Aorta (tissue), 5 donors: ENCODE data around the gene GRM4. TPM values are rescaled to one million over a fixed set of nuclear protein-coding genes. Genes with fewer than 3 reads are reported as not detected.

Experiments used
- ATAC-seq: fragments of 200-7000 bp; cut with Tn5 transposase; one replicate; pipeline ENCODE4 v1.9.1; 2022; ENCODE audit warnings: moderate library complexity; ENCODE audit not compliant: low FRiP score
- DNase-seq, 2 donors: peaks; one replicate each; pipeline ENCODE4 v3.0.0-alpha.2; 2020
- H3K27ac ChIP-seq, 2 donors: one replicate each; pipeline ENCODE4 v1.5.1; 2013; ENCODE audit warnings: low read length in 2 of 2, mild to moderate bottlenecking in 2 of 2, moderate library complexity in 2 of 2, control low read depth in 1 of 2, inconsistent platforms in 1 of 2, low read depth in 1 of 2
- H3K27me3 ChIP-seq, 2 donors: one replicate each; pipeline ENCODE4 v1.6.1; 2013; ENCODE audit warnings: control low read depth in 1 of 2, low read length in 1 of 2, mild to moderate bottlenecking in 1 of 2, moderate library complexity in 1 of 2; ENCODE audit not compliant: insufficient read depth in 2 of 2, control insufficient read depth in 1 of 2
- H3K36me3 ChIP-seq, 2 donors: one replicate each; pipeline ENCODE4 v1.6.1; 2013; ENCODE audit warnings: control low read depth in 1 of 2, low read length in 1 of 2, mild to moderate bottlenecking in 1 of 2; ENCODE audit not compliant: insufficient read depth in 2 of 2, control insufficient read depth in 1 of 2
- H3K4me1 ChIP-seq, 2 donors: one replicate each; pipeline ENCODE4 v1.6.1; 2013; ENCODE audit warnings: low read length in 2 of 2, control low read depth in 1 of 2, mild to moderate bottlenecking in 1 of 2, moderate library complexity in 1 of 2; ENCODE audit not compliant: insufficient read depth in 2 of 2, control insufficient read depth in 1 of 2
- H3K4me3 ChIP-seq, 2 donors: one replicate each; pipeline ENCODE4 v1.5.1; 2013; ENCODE audit warnings: low read length in 2 of 2, control low read depth in 1 of 2, mild to moderate bottlenecking in 1 of 2
- H3K9me3 ChIP-seq: one replicate; pipeline ENCODE4 v1.6.1; 2013; ENCODE audit warnings: mild to moderate bottlenecking, low read length; ENCODE audit not compliant: control insufficient read depth
- WGBS, 2 donors: extraction: QIAGEN DNeasy Blood & Tissue Kit; methylation state at CpG; one replicate each; pipeline ENCODE4 v1.1.7; 2013; 5-methylcytosine and 5-hydroxymethylcytosine counted together
- intact Hi-C, 2 donors: fragments of 100-400 bp; cut with DNase I; formaldehyde crosslinking; loops; one replicate each; pipeline versions ENCODE4 v1.14.2 to v1.15.0; 2022
- polyA plus RNA-seq, 2 donors: library from polyadenylated mRNA; stranded (reverse); fragments of 200-250 nt; gene quantifications; one replicate each; pipeline ENCODE4 v1.2.3, GENCODE V29; 2013
- total RNA-seq, 2 donors: library from RNA; stranded (reverse); fragmentation: NEBNext Ultra II Directional; extraction: Animal tissue kit (Norgen Biotek cat#: 25700); gene quantifications; one replicate each; pipeline ENCODE4 v1.2.1, GENCODE V29; 2021
- donor health status: healthy with polysubstance abuse.
- donor health status: Bipolar disorder and iron deficiency.
- donor health status: DM: no; HTN: no; CAD: no.
- donor health status: DM: no; HTN: no; CAD: no.
- donor health status: DM: yes; HTN: yes; CAD: no.

GRM4 gene
- total and polyA plus RNA-seq, 4 donors, result not detected

DNA sequence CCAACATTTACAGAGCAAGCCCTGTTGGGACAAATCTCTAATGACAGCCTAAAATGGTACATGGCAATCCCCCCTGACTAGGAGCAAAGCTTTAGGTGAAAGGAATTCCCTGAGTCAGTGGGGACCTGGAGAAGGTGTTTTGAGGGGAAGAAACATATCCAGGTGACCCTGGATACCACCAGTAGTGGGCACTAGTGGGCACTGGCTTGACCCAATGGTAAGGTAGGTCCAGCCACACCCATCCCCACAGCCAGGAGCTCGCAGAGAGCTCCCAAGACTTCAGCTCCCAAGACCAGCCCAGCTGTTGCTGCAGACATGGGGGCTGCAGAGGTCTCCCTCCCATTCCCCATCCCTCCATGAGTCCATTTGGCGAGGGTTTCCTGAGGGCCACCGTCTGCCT is 19.5 kb downstream of the GRM4 start:
- H3K9me3 ChIP-seq, result no peaks in the 10 kb centered on the region
- ATAC-seq, result no peak
- H3K36me3 ChIP-seq, result no peaks in the 10 kb centered on the region
- H3K27ac ChIP-seq, result no peak overlapping the region
- no peak for DNase-seq
- H3K4me1 ChIP-seq, result no peaks in the 10 kb centered on the region
- no peak overlapping the region for H3K4me3 ChIP-seq
- no peaks in the 10 kb centered on the region for H3K27me3 ChIP-seq
- intact Hi-C loops, result no loop called here
- WGBS, 2 donors, result 30 to 38% methylated on average over 3 of the region's 3 CpGs

DNA sequence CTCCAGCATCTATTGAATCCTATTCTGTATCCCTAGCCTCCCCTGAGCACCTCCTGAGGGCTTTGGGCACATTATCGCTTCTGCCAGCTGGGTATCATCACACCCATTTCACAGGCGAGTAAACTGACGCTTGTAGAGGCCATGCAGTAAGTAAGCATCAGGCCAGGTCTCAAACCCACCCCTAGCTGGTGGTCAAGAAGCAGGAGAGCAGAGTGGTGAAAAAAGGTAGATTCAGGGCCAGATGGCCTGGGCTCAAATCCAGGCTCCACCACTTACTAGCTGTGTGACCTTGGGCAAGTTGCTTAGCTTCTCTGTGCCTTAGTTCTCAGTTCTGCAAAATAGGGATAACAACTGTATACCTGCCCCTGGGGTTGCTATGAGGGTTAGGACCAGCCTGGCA is 19.9 kb downstream of the GRM4 start:
- no peak overlapping the region for H3K27ac ChIP-seq
- no peaks in the 10 kb centered on the region for H3K36me3 ChIP-seq
- no peaks in the 10 kb centered on the region for H3K27me3 ChIP-seq
- H3K4me1 ChIP-seq, result no peaks in the 10 kb centered on the region
- no peak overlapping the region for H3K4me3 ChIP-seq
- 84 to 91% methylated on average over 3 of the region's 3 CpGs for WGBS, 2 donors
- no peak for ATAC-seq
- intact Hi-C loops, result no loop called here
- no peaks in the 10 kb centered on the region for H3K9me3 ChIP-seq
- DNase-seq, result no peak

DNA sequence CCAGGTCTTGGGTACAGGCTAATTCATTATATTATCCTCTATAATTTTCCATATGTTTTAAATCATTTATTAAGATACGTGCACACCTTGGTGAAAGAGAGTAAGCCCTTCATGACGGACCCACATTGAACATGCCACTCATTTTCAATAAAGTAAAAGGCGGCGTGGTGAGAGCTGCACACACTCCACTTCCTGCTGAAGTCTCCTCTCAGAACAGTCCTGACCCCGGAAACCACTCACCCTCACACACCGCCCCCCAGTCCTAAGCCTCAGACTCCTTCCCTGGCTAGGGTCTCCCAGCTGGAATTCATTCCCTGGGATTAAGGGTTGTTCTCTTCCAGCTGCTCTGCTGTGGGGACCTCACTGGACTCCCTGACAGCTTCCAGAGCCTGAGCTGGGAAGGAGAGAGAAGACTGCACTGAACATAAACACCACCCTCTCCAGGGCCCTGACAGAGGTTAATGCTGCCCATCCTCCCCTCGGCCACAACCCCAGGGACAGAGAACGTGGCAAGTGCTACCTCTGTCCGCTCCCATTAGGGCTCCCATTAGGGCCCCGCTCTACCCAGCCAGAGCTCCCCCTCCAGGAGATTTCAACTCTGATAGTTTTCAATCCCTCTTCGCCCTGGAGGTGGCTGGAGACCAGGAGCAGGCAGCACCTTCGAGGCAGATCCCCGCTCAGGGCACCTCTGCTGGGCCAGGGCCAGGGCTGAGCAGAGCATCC is 24.8 kb downstream of the GRM4 start:
- Histone ChIP-seq H3K4me1 (no peaks in the 10 kb centered on the region), H3K36me3 (no peaks in the 10 kb centered on the region), H3K27ac (no peak overlapping the region), H3K27me3 (no peaks in the 10 kb centered on the region), H3K4me3 (no peak overlapping the region), H3K9me3 (no peaks in the 10 kb centered on the region)
- intact Hi-C loops, result no loop called here
- DNase-seq, result no peak
- no peak for ATAC-seq
- 45 to 46% methylated on average over 13 of the region's 13 CpGs for WGBS, 2 donors

DNA sequence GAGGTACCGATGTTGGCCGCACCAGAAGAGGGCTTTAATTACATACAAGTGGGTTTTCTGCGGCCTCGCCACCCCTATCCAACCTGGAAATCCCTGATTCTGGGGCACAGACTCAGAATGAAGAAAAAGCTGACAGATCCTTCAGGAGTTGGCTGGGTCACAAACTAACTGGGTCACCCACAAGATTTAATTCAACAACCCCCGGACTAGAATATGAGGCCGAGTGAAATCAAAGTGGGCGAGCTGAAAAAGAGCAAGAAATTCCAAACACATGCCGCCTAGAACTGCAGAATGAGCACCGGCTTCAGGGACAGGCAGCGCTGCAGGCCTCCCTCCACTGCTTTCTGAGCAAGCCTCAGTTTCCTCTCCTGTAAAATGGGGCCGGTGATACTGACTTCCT is 30.0 kb downstream of the GRM4 start:
- 87 to 89% methylated on average over 11 of the region's 11 CpGs for whole genome bisulfite sequencing, 2 donors
- Histone ChIP-seq H3K9me3 (no peaks in the 10 kb centered on the region), H3K36me3 (no peaks in the 10 kb centered on the region), H3K4me1 (no peaks in the 10 kb centered on the region), H3K27me3 (no peaks in the 10 kb centered on the region), H3K27ac (no peak overlapping the region), H3K4me3 (no peak overlapping the region)
- DNase-seq (no peak), ATAC-seq (no peak)
- intact Hi-C loops, result no loop called here

DNA sequence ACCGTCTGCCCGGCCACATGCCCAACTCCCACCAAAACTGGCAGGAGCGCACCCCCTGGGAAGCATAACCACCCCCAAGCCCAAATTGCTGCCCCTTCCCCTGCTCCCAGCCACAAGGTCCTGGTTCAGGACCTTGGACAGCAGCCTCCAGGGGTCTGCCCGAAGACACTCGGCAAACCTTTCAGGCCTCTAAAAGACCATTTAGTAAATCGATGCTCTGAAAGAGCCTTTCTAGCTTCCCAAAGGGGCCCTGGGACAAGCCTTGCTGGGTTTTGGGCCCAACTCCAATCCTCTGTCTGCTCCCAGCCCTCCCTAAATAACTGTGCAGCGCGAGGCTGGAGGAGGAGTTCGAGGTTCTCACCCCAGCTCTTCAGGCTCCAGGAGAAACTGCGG is 30.5 kb downstream of the GRM4 start:
- WGBS, 2 donors, result 32 to 33% methylated on average over 10 of the region's 10 CpGs
- Histone ChIP-seq H3K36me3 (no peaks in the 10 kb centered on the region), H3K4me1 (no peaks in the 10 kb centered on the region), H3K4me3 (no peak overlapping the region), H3K27me3 (no peaks in the 10 kb centered on the region), H3K27ac (no peak overlapping the region), H3K9me3 (no peaks in the 10 kb centered on the region)
- DNase-seq, result no peak
- no peak for ATAC-seq
- intact Hi-C loops, result no loop called here

DNA sequence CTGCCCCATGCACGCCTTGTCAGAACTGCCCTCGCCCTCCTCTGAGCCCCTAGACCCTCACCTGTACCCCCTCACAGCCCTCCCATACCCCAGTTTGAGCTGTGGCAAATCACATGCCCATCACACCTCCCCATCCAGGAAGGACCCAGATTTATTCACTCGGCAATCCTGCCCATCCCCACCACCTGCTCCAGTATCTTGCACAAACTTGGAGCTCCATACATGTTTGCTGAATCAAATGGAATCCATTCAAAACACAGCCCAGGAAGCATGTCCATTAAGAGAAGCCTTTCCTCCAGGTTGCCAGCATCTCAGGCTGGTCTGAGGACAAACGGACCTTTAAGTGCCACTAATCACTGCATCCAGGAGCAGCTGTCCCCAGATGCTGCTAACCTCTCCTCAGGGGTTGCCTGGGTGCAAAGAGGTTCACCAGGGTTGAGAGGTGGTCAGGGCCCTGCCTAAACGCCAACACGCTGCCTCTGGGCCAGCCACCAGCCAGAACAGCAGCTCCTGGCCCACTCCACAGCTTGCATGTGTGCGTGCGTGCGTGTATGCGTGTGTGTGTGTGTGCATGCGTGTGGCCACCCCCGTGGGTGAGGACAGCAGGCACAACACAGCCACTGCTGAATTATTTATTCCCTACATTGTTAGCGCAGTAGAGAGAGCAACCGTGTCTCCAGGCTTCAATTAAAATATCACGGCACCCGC is 31.0 kb downstream of the GRM4 start:
- intact Hi-C loops, result no loop called here
- no peaks in the 10 kb centered on the region for H3K9me3 ChIP-seq
- no peak overlapping the region for H3K27ac ChIP-seq
- no peaks in the 10 kb centered on the region for H3K27me3 ChIP-seq
- ATAC-seq (no peak), DNase-seq (no peak)
- no peaks in the 10 kb centered on the region for H3K36me3 ChIP-seq
- H3K4me1 ChIP-seq, result no peaks in the 10 kb centered on the region
- no peak overlapping the region for H3K4me3 ChIP-seq
- WGBS, 2 donors, result 62 to 67% methylated on average over 16 of the region's 16 CpGs

DNA sequence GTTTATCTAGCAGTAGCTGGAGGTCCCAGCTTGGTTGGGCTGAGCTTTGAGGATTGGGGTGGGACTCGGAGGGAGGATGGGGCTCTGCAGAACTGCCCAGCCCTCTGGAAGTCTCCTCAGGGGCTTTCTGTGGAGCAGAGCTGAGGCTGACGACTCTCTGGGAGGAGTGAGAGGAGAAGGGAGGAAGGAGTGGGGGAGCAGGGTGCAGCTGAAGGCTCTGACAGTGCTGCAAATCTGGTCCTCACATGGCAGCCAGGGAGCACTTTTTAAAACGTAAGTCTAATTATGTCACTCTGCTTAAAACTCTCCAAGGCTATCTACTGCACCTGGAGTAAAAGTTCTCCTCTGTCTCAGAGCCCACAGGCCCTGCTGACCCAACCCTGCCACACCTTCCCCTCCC is 32.4 kb downstream of the GRM4 start:
- no peaks in the 10 kb centered on the region for H3K36me3 ChIP-seq
- 37 to 40% methylated on average over 3 of the region's 3 CpGs for WGBS, 2 donors
- ATAC-seq (no peak), DNase-seq (no peak)
- no peak overlapping the region for H3K4me3 ChIP-seq
- H3K27me3 ChIP-seq, result no peaks in the 10 kb centered on the region
- H3K9me3 ChIP-seq, result no peaks in the 10 kb centered on the region
- intact Hi-C loops, result no loop called here
- no peak overlapping the region for H3K27ac ChIP-seq
- H3K4me1 ChIP-seq, result no peaks in the 10 kb centered on the region

DNA sequence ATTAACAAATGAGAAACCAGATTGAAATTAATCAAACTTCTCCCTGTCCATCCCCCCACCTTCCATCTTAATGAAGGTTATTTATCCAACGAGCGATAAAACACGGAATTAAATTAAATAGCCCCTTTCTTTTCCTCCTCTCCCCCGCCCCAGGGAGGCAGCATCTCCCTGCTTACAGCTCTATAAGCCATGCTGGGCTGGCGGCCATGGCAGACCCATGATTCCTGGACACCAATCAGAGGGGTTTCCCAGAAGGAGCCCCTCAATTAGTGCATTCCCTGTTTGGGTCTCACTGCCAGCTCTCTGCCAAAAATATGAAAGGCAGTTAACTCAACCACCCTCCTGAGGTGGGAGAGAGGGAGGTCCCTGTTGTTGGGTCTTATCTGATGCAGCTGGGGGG is 33.8 kb downstream of the GRM4 start:
- no peak for ATAC-seq
- intact Hi-C loops, result no loop called here
- H3K4me3 ChIP-seq, result no peak overlapping the region
- H3K36me3 ChIP-seq, result no peaks in the 10 kb centered on the region
- no peaks in the 10 kb centered on the region for H3K4me1 ChIP-seq
- 62 to 63% methylated on average over 5 of the region's 5 CpGs for WGBS, 2 donors
- H3K27ac ChIP-seq, result no peak overlapping the region
- H3K27me3 ChIP-seq, result no peaks in the 10 kb centered on the region
- DNase-seq, result no peak
- no peaks in the 10 kb centered on the region for H3K9me3 ChIP-seq

DNA sequence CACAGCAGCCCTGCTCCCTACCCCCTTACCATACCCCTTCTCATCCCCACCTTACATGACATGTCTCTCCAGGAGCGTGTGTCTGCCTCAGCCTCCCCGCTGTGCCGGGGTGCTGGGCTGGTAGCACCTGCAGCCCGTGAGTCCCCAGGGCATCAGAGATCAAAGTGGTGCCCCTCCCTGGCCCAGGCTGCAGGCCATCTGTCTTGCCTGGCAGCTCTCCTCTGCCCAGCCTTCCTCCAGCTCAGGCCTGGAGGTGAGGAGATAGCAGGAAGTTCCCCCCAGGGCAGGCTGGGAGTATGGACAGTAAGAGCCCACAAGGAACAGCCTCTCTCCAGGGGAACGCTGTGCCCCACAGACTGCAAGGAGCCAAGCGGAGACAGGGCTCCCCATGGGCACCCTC is 35.3 kb downstream of the GRM4 start:
- H3K27ac ChIP-seq, result no peak overlapping the region
- no peaks in the 10 kb centered on the region for H3K9me3 ChIP-seq
- intact Hi-C loops, result no loop called here
- no peaks in the 10 kb centered on the region for H3K36me3 ChIP-seq
- H3K27me3 ChIP-seq, result no peaks in the 10 kb centered on the region
- H3K4me1 ChIP-seq, result no peaks in the 10 kb centered on the region
- no peak overlapping the region for H3K4me3 ChIP-seq
- WGBS, 2 donors, result 54 to 58% methylated on average over 6 of the region's 6 CpGs
- ATAC-seq (no peak), DNase-seq (no peak)
